Measurements from ENCODE around the gene A2ML1.

Gene A2ML1

GRCh38 chr12:8867786-8868185 lies 45.4 kb downstream of the A2ML1 start:
- no peak overlapping the region for H3K27ac ChIP-seq

DNA sequence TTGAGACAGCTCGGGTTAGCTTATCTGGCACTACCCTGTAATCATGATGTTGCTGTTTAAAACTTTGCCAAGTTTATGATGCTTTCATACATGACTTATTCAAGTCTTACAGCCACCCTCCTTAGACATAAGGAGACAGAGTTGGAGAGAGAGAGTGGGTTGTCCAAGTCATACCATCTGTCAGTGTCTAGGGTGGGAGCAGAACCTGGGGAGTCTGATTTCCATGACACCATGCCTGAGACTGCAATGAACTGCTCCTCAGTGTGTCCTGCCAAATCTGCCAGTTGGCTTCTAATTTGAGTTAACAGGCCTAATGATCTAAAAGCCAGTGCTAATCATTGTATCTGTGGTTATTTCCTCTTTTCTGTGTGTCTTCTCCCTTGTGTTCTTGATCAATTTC lies 48.2 kb downstream of the A2ML1 start:
- H3K27ac ChIP-seq, result no peak overlapping the region
- TF ChIP-seq CTCF (IDR thresholded peaks at IDR 0.05) (no peak), ZFX (IDR thresholded peaks at IDR 0.05; ENCODE audit: borderline replicate concordance) (no peak)

More at GRCh38 chr12:8867786-8868185, 45.4 kb downstream of the A2ML1 start:
- TF ChIP-seq CTCF (IDR thresholded peaks at IDR 0.05) (no peak), ZFX (IDR thresholded peaks at IDR 0.05; ENCODE audit: borderline replicate concordance) (no peak)

DNA sequence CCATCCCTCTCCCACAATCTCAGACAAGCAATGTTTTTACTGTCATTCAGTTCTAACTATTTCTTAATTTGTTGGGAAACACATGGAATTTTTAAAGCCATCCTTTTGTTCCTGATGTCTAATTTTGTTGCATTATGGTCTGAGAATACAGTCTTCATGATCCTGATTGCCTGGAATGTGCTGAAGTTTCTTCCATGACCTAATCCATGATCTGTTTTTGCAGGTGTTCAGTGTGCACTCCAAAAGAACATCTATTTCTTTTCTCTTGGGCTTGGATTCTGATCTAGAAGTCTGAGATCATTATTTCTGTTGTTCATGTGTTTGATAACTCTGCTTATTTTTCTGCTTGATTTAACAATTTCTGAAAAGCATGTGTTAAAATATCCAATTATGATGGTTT lies 48.6 kb downstream of the A2ML1 start:
- TF ChIP-seq ZFX (IDR thresholded peaks at IDR 0.05; ENCODE audit: borderline replicate concordance) (no peak), CTCF (IDR thresholded peaks at IDR 0.05) (no peak)
- H3K27ac ChIP-seq, result no peak overlapping the region

DNA sequence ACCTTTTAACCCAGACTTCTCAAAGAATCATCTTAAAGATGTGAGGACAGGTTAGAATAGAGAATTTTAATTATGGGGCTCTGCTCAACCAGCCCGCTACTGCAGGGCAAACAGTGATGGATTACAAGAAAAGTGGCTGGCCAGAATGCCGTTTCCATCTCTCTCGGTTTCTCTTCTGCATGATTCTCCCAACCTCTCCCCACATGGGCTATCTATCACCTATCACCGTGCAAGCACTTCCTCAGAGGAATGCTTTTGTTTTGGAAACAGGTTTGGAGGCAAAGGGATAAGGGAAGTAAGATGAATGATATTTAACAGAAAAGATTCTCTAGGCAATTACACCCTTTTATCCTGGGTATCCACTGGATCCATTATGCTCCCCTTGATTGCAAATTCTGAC lies 54.5 kb downstream of the A2ML1 start:
- no peak overlapping the region for H3K27ac ChIP-seq
- no peak for TF ChIP-seq ZFX (IDR thresholded peaks at IDR 0.05; ENCODE audit: borderline replicate concordance)
- TF ChIP-seq CTCF (IDR thresholded peaks at IDR 0.05), result no peak

- TF ChIP-seq CTCF (IDR thresholded peaks at IDR 0.05) (no peak), ZFX (IDR thresholded peaks at IDR 0.05; ENCODE audit: borderline replicate concordance) (no peak)
- H3K27ac ChIP-seq, result no peak overlapping the region
Measured at GRCh38 chr12:8886502-8887284, 64.3 kb downstream of the A2ML1 start.

DNA sequence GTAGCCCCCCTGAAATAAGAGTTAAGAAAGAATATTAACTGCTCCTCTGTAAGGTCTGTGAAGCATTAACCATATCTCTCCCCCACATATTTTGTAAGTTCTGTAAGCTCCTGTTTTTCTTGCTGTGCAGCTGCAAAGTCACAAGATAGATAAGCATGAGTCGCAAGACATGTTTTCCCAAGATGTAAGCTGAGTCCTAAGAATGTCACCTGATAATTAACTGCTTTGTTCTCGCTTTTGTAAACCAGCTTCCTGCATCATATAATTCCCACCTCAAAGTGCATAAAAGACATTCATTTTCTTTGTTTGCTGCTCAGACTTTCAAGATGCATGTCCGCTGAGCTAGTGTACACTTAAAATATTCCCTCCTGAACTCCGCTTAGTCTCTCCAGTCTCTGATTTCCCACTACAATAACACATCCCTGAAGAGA lies 64.9 kb downstream of the A2ML1 start:
- no peak overlapping the region for H3K27ac ChIP-seq
- TF ChIP-seq CTCF (IDR thresholded peaks at IDR 0.05) (no peak), ZFX (IDR thresholded peaks at IDR 0.05; ENCODE audit: borderline replicate concordance) (no peak)

DNA sequence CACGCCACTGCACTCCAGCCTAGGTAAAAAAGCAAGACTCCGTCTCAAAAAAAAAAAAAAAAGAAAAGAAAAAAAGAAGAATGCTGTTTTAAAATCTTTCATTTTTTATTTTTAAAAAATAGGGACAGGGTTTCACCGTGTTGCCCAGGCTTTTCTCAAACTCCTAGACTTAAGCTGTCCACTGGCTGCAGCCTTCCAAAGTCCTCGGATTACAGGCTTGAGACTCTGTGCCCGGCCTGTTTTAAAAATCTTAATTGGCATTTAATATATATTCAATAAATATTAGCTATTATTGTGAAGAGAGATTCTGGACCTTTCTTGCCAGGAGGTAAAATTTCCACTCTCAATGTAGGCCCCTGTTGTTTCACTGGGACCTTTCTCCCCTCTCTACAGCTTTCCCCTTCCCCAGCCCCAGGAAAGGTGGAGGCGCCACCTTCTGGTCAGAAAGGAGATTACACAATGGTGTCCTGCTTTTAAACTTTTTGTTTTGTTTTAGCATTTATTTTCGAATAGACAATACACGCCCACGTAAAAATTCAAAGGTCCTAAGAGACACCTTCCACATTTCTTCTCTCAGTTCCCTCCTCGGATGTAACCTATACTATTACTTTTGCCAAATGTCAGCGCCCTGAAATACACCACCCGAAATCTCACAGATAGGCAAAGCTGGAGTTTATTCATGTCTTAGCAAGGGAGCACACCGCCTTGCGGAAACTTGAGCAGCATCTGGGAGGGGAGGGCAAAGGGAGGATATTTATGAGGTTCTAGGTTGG lies 68.1 kb downstream of the A2ML1 start:
- no peak overlapping the region for H3K27ac ChIP-seq
- TF ChIP-seq CTCF (IDR thresholded peaks at IDR 0.05) (peak; percentile 99), ZFX (IDR thresholded peaks at IDR 0.05; ENCODE audit: borderline replicate concordance) (no peak)
